Measurements from ENCODE around the gene HP1BP3.

DNA sequence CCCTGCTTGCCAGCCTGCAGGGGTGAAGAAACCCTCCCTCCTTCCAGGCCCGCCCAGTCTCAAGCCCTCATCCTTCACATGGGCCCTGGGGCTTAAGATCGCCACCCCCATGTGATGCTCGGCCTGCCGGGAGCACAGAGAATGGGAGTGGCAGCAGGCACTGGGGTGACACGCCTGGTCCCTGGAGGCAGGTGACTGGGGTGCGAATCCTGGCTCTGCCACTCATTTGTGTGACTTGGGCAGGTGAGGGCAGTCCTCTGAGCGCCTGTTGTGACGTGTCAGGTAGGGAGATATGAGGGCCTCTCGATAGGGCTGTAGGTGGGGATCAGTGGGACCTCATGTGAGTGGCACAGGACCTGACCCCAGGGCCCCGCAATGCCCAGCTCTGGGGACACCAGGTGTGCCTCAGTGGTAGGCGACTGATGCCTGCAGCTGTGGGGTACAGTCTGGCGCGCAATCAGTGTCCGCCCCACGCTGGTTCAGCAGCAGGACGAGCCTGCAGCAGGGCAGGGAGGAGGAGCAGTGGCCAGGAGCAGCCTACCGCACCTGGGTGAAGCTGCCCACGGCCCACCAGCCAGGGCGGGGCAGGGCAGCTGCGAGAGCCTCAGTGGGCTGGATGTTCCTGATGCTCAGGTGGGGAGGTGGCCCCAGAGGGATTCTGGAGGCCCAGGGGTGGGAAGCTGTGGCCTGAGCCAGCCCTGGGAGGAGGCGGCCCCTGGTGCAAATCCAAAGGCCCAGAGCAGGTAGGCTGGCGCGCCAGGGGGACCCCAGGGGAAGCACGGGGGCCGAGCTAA, 60.8 kb downstream of the HP1BP3 start:
- TF ChIP-seq EP300 (IDR thresholded peaks at IDR 0.05) = no peak
- TF ChIP-seq, protein P1, sequence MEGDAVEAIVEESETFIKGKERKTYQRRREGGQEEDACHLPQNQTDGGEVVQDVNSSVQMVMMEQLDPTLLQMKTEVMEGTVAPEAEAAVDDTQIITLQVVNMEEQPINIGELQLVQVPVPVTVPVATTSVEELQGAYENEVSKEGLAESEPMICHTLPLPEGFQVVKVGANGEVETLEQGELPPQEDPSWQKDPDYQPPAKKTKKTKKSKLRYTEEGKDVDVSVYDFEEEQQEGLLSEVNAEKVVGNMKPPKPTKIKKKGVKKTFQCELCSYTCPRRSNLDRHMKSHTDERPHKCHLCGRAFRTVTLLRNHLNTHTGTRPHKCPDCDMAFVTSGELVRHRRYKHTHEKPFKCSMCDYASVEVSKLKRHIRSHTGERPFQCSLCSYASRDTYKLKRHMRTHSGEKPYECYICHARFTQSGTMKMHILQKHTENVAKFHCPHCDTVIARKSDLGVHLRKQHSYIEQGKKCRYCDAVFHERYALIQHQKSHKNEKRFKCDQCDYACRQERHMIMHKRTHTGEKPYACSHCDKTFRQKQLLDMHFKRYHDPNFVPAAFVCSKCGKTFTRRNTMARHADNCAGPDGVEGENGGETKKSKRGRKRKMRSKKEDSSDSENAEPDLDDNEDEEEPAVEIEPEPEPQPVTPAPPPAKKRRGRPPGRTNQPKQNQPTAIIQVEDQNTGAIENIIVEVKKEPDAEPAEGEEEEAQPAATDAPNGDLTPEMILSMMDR (IDR thresholded peaks at IDR 0.05) = no peak
